ENCODE data around the gene SYT17. TPM values are rescaled to one million over a fixed set of nuclear protein-coding genes. Genes with fewer than 3 reads are reported as not detected.

SYT17 gene
- total RNA-seq, 2 donors from 2014 or later: not detected

DNA sequence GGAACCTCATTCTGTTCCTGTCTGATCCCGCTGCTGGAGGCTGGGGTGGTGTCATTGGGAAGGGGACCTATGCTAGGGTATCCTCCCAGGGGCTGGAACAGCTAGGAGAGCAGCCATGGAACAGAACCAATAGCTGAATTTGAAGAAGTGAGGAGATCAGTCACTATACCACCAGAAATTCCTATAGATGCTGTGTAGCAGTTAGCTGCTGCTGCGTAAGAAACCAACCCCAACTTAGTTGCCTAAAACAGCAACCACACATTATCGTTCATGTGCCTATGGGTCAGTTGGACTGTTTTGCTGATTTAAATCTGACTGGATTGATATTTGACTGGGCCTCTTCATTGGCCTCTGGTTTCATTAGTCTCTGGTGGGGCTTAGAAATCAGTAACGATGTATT lies 20.4 kb upstream of the SYT17 start:
- Mint-ChIP-seq H3K36me3 (no peaks in the 10 kb centered on the region), H3K4me3 (no peak overlapping the region), H3K27me3 (peaks cover 15 to 17% of the 10 kb centered on the region in 2 donors), H3K4me1 (ENCODE audit: low read depth in 2 of 2) (no peaks in the 10 kb centered on the region), H3K9me3 (peaks cover 4% of the 10 kb centered on the region), H3K27ac (no peak overlapping the region)
- no peak for DNase-seq (ENCODE audit: low spot score)
- ATAC-seq: no peak

DNA sequence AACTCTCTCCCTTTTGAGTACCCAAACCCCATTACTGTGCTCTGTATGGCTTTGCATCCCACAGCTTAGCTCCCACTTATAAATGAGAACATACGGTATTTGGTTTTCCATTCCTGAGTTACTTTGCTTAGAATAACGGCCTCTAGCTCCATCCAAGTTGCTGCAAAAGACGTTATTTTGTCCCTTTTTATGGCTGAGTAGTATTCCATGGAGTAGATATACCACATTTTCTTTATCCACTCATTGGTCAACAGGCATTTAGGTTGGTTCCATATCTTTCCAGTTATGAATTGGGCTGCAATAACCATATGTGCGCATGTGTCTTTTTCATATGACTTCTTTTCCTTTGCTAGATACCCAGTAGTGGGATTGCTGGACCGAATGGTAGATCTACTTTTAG lies 19.9 kb upstream of the SYT17 start:
- Mint-ChIP-seq H3K36me3 (no peaks in the 10 kb centered on the region), H3K27me3 (peaks cover 17 to 19% of the 10 kb centered on the region in 2 donors), H3K27ac (no peak overlapping the region), H3K9me3 (peaks cover 4% of the 10 kb centered on the region), H3K4me1 (ENCODE audit: low read depth in 2 of 2) (no peaks in the 10 kb centered on the region), H3K4me3 (no peak overlapping the region)
- DNase-seq (ENCODE audit: low spot score) (no peak), ATAC-seq (no peak)

DNA sequence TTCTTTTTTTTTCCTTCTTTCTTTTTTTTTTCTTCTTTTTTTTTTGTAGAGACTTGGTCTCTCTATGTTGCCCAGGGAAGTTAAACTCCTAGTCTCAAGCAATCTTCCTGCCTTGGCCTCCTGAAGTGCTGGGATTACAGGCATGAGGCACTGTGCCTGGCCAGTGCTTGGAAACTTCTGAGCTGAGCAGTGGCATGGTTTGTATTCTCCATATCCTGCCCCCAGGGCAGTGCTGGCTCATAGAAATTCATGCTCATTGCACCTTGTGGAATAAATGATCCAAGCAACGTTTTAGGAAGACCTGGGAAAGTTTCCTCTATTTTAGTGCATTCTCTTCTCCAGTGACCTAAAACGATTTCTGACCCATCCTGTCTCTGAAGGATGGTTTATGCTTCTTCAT lies 16.7 kb upstream of the SYT17 start:
- H3K4me1 Mint-ChIP-seq (ENCODE audit: low read depth in 2 of 2): no peaks in the 10 kb centered on the region
- no peak for ATAC-seq

GRCh38 chr16:19152042-19152441 lies 16.0 kb upstream of the SYT17 start:
- H3K27ac Mint-ChIP-seq: no peak overlapping the region
- H3K36me3 Mint-ChIP-seq: no peaks in the 10 kb centered on the region
- H3K4me1 Mint-ChIP-seq (ENCODE audit: low read depth in 2 of 2): no peaks in the 10 kb centered on the region
- no peak overlapping the region for H3K4me3 Mint-ChIP-seq
- peaks cover 17% of the 10 kb centered on the region in 2 donors for H3K27me3 Mint-ChIP-seq
- peaks cover 4% of the 10 kb centered on the region for H3K9me3 Mint-ChIP-seq
- DNase-seq (ENCODE audit: low spot score) (no peak), ATAC-seq (no peak)

More for the DNA sequence above, 16.7 kb upstream of the SYT17 start:
- DNase-seq (ENCODE audit: low spot score): no peak
- Mint-ChIP-seq H3K27ac (no peak overlapping the region), H3K27me3 (peaks cover 16 to 17% of the 10 kb centered on the region in 2 donors), H3K4me3 (no peak overlapping the region), H3K9me3 (peaks cover 4% of the 10 kb centered on the region), H3K36me3 (no peaks in the 10 kb centered on the region)

DNA sequence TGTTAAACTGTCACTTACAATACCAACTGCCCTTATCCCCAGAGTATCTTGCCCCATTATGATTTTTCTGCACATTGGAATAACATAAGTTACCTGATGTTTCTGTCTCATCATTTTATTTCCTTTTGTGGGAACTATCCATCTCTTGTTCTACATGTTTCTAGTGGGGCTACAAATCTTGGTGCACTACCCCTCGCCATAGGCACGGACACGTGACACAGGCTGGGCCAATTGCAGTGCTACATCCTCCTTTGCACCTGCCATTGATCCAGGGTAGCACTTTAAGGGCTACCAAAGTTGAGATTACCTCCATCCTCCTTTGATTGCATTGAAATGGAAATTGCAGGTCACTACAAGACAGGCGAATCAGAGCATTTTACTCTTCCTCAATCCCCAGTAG lies 14.2 kb upstream of the SYT17 start:
- H3K27me3 Mint-ChIP-seq: peaks cover 18 to 21% of the 10 kb centered on the region in 2 donors
- no peaks in the 10 kb centered on the region for H3K36me3 Mint-ChIP-seq
- no peaks in the 10 kb centered on the region for H3K4me1 Mint-ChIP-seq (ENCODE audit: low read depth in 2 of 2)
- H3K9me3 Mint-ChIP-seq: peaks cover under 1% of the 10 kb centered on the region
- DNase-seq (ENCODE audit: low spot score) (no peak), ATAC-seq (no peak)
- no peak overlapping the region for H3K27ac Mint-ChIP-seq
- H3K4me3 Mint-ChIP-seq: no peak overlapping the region

- ATAC-seq: no peak
- no peaks in the 10 kb centered on the region for H3K4me1 Mint-ChIP-seq (ENCODE audit: low read depth in 2 of 2)
- no peak overlapping the region for H3K4me3 Mint-ChIP-seq
- H3K9me3 Mint-ChIP-seq: peaks cover 4% of the 10 kb centered on the region
- no peaks in the 10 kb centered on the region for H3K36me3 Mint-ChIP-seq
- H3K27ac Mint-ChIP-seq: no peak overlapping the region
- DNase-seq (ENCODE audit: low spot score): no peak
- peaks cover 4 to 9% of the 10 kb centered on the region in 2 donors for H3K27me3 Mint-ChIP-seq
Measured at GRCh38 chr16:19162085-19162484, 6.0 kb upstream of the SYT17 start.

- no peak for DNase-seq (ENCODE audit: low spot score)
- Mint-ChIP-seq H3K36me3 (no peaks in the 10 kb centered on the region), H3K27me3 (peaks cover 1 to 5% of the 10 kb centered on the region in 2 donors), H3K4me1 (ENCODE audit: low read depth in 2 of 2) (no peaks in the 10 kb centered on the region), H3K27ac (no peak overlapping the region), H3K4me3 (no peak overlapping the region), H3K9me3 (peaks cover 4% of the 10 kb centered on the region)
- ATAC-seq: no peak
Measured at GRCh38 chr16:19163215-19163614, 4.8 kb upstream of the SYT17 start.

DNA sequence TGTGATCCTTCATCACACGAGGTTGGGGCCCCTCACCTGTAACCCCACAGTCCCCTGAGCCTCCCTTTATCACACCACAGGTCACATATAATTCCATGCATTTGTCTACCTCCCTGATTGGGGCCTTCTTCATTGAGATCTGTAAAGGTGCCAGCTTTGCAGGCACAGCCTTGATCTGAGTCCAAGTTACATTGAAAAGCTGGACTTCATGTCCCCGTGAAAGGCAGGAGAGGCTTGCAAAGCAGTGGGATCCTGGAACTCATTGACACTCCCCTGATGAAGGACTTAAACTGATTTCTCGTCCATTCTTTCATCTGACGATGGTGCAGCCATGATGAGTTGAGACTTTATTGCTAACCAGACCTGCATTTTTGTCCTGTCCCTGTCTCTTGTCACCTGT lies 3.8 kb upstream of the SYT17 start:
- H3K36me3 Mint-ChIP-seq: no peaks in the 10 kb centered on the region
- no peak for DNase-seq (ENCODE audit: low spot score)
- no peak overlapping the region for H3K27ac Mint-ChIP-seq
- H3K9me3 Mint-ChIP-seq: peaks cover 4% of the 10 kb centered on the region
- no peak overlapping the region for H3K4me3 Mint-ChIP-seq
- peaks cover under 1 to 5% of the 10 kb centered on the region in 2 donors for H3K27me3 Mint-ChIP-seq
- H3K4me1 Mint-ChIP-seq (ENCODE audit: low read depth in 2 of 2): no peaks in the 10 kb centered on the region
- no peak for ATAC-seq

DNA sequence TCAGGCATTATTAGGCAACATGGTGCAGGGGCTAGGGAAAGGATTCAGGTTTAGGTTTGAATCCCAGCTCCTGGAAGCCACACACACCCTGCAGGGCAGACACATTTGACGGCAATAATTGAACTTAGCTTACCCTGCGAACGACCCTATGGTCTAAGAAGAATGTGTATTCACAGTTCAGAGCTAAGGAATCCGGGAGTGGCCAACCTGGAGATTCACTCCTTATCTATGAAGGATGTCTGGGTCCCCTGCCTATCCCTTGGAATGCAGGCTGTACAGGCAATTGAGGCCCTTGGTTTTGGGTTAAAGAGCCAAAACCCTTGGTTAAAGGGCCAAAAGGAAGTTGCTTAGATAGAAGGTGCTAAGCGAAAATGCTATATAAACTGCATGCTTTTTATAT lies 2.9 kb upstream of the SYT17 start:
- no peak overlapping the region for H3K4me3 Mint-ChIP-seq
- DNase-seq (ENCODE audit: low spot score): no peak
- peaks cover 4% of the 10 kb centered on the region for H3K9me3 Mint-ChIP-seq
- no peaks in the 10 kb centered on the region for H3K36me3 Mint-ChIP-seq
- H3K27me3 Mint-ChIP-seq: peaks cover 8 to 9% of the 10 kb centered on the region in 2 donors
- no peak for ATAC-seq
- H3K4me1 Mint-ChIP-seq (ENCODE audit: low read depth in 2 of 2): no peaks in the 10 kb centered on the region
- no peak overlapping the region for H3K27ac Mint-ChIP-seq

GRCh38 chr16:19166500-19166899 lies 1.5 kb upstream of the SYT17 start:
- no peaks in the 10 kb centered on the region for H3K4me1 Mint-ChIP-seq (ENCODE audit: low read depth in 2 of 2)
- no peak overlapping the region for H3K4me3 Mint-ChIP-seq
- DNase-seq (ENCODE audit: low spot score) (no peak), ATAC-seq (no peak)
- H3K27ac Mint-ChIP-seq: no peak overlapping the region
- peaks cover 13 to 15% of the 10 kb centered on the region in 2 donors for H3K27me3 Mint-ChIP-seq
- H3K36me3 Mint-ChIP-seq: no peaks in the 10 kb centered on the region
- peaks cover 4% of the 10 kb centered on the region for H3K9me3 Mint-ChIP-seq

DNA sequence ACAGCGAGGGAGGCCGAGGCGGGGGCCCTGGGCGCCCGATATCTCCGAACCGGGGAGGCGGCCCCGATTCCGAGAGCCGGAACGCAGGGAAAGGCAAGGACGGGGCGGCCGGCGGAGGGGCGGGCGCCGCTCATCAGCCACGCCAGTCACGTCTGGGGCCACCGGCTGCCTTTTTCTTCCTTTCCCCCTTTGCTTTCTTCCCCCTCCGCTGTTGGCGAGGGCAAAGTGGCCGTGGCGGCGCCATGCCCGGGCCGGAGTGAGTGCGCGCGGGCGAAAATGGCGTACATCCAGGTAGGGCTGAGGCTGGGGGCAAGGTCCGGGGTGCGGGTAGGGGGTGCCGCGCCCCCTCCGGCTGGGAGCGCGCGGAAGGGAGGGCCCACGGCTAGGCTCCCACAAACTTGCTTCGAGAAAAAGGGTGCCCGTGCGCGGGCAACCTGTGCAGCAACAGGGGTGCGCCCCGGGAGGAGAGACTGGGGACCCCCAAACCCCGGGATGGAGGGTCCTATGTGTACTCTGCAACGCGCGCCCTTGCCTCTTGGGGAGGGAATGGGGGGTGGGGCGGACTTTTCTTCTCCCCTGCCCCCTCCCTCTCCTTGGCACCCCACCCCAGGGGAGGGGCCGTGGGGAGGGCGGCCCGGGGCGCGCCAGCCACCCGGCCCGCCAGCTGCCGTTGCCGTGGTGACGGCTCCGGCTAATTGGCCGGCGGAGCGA lies 486 bp downstream of the SYT17 start:
- Mint-ChIP-seq H3K4me3 (no peak overlapping the region), H3K9me3 (no peaks in the 10 kb centered on the region), H3K27me3 (peaks cover 15% of the 10 kb centered on the region in 2 donors), H3K27ac (no peak overlapping the region), H3K36me3 (no peaks in the 10 kb centered on the region), H3K4me1 (ENCODE audit: low read depth in 2 of 2) (no peaks in the 10 kb centered on the region)
- DNase-seq (ENCODE audit: low spot score) (no peak), ATAC-seq (no peak)

DNA sequence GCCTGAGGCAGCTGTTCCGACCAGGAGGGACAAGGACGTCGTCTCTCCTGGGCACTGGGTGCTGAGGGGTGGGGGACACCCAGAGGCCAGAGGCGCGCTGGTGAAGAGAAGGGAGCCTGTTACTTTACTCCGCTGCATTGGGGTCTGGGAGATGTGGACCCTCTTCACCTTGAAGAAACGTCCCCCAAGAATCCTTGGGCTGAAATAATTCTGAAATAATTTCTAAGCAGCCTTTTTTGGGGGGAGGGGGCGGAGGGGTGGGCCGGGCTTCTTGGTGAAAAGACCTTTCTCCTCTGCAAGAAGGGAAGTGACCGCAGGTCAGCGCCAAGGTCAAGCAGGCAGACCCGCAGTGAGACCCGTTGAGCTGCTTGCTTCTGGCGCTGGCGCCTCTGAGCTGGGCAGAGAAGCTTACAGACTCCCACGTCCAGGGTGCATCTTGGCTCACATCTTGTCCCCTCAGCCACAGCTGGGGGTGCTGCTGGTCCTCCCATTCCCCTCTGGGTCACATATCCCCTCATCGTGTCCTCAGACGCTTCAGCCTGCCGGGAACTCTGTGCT lies 1.1 kb downstream of the SYT17 start:
- no peaks in the 10 kb centered on the region for H3K4me1 Mint-ChIP-seq (ENCODE audit: low read depth in 2 of 2)
- H3K27ac Mint-ChIP-seq: no peak overlapping the region
- peak overlapping the region; percentile 20 for H3K4me3 Mint-ChIP-seq
- H3K9me3 Mint-ChIP-seq: no peaks in the 10 kb centered on the region
- peaks cover 14 to 15% of the 10 kb centered on the region in 2 donors for H3K27me3 Mint-ChIP-seq
- DNase-seq (ENCODE audit: low spot score) (no peak), ATAC-seq (no peak)
- H3K36me3 Mint-ChIP-seq: no peaks in the 10 kb centered on the region

GRCh38 chr16:19170043-19170655 lies 2.1 kb downstream of the SYT17 start:
- DNase-seq (ENCODE audit: low spot score) (no peak), ATAC-seq (no peak)
- Mint-ChIP-seq H3K9me3 (no peaks in the 10 kb centered on the region), H3K4me3 (no peak overlapping the region), H3K4me1 (ENCODE audit: low read depth in 2 of 2) (no peaks in the 10 kb centered on the region), H3K27me3 (peaks cover 15 to 17% of the 10 kb centered on the region in 2 donors), H3K36me3 (no peaks in the 10 kb centered on the region), H3K27ac (no peak overlapping the region)

- no peaks in the 10 kb centered on the region for H3K36me3 Mint-ChIP-seq
- no peak overlapping the region for H3K4me3 Mint-ChIP-seq
- H3K9me3 Mint-ChIP-seq: no peaks in the 10 kb centered on the region
- DNase-seq (ENCODE audit: low spot score) (no peak), ATAC-seq (no peak)
- H3K4me1 Mint-ChIP-seq (ENCODE audit: low read depth in 2 of 2): no peaks in the 10 kb centered on the region
- no peak overlapping the region for H3K27ac Mint-ChIP-seq
- H3K27me3 Mint-ChIP-seq: peaks cover 19 to 24% of the 10 kb centered on the region in 2 donors
Measured at GRCh38 chr16:19172098-19172780, 4.2 kb downstream of the SYT17 start.

All from natural killer cell treated with Interleukin-12 subunit alpha and Interleukin-12 subunit beta and Interleukin-15 and Interleukin-18, amount 100 ng/mL, for 72 hours (primary cell).